OCI-LY1 (cell line): ENCODE measurements around the gene ADAMTS1.

Experiments used
- CTCF ChIP-seq: fragments of 200-600 bp; sonication (generic), shearing (Covaris generic); IDR thresholded peaks from 2 replicates; pipeline ENCODE4 v1.5.1; 2017; ENCODE audit warnings: mild to moderate bottlenecking, antibody characterized with exemption, low read length, moderate library complexity, mixed read lengths
- EZH2 ChIP-seq: fragments of 200-600 bp; sonication (generic), shearing (Covaris generic); IDR thresholded peaks from 2 replicates; pipeline ENCODE4 v1.8.0; 2017; ENCODE audit warnings: borderline replicate concordance, mixed run types, mild to moderate bottlenecking, antibody characterized with exemption, low read length, moderate library complexity, mixed read lengths

GRCh38 chr21:26806801-26807295 is 38.4 kb downstream of the ADAMTS1 start:
- no peak for TF ChIP-seq CTCF
- no peak for TF ChIP-seq EZH2
